Measurements from ENCODE around the gene PRRG4. TPM values are rescaled to one million over a fixed set of nuclear protein-coding genes. Genes with fewer than 3 reads are reported as not detected.
"Not testable (repeated sequence)": the region's sequence is repeated elsewhere in the genome, so short reads cannot be mapped to it uniquely, and the experiment has no call there.

The PRRG4 gene
- polyA plus RNA-seq, 3 donors: 0.54 to 2.0 (median 1.8) TPM

GRCh38 chr11:32827276-32827675 lies 2.5 kb upstream of the PRRG4 start:
- WGBS, 3 donors: 80 to 84% (median 83%) methylated on average over 1 of the region's 1 CpG
- H3K27ac ChIP-seq (ENCODE audit: low read depth, low read length): no peak overlapping the region

GRCh38 chr11:32829157-32829679 lies 509 bp upstream of the PRRG4 start:
- no peak overlapping the region for H3K27ac ChIP-seq (ENCODE audit: low read depth, low read length)
- WGBS, 3 donors: 5 to 9% (median 6%) methylated on average over 12 of the region's 12 CpGs

- no peak overlapping the region for H3K27ac ChIP-seq (ENCODE audit: low read depth, low read length)
- 9 to 20% (median 18%) methylated on average over 6 of the region's 6 CpGs for WGBS, 3 donors
Observed at GRCh38 chr11:32830413-32830738, 649 bp downstream of the PRRG4 start.

GRCh38 chr11:32830796-32831195 lies 1.1 kb downstream of the PRRG4 start:
- 56 to 76% (median 73%) methylated on average over 9 of the region's 9 CpGs for whole genome bisulfite sequencing, 3 donors
- H3K27ac ChIP-seq (ENCODE audit: low read depth, low read length): no peak overlapping the region

GRCh38 chr11:32831221-32831620 lies 1.5 kb downstream of the PRRG4 start:
- no peak overlapping the region for H3K27ac ChIP-seq (ENCODE audit: low read depth, low read length)
- WGBS, 3 donors: 65 to 80% (median 77%) methylated on average over 3 of the region's 3 CpGs

- WGBS, 3 donors: 68 to 95% (median 77%) methylated on average over 1 of the region's 1 CpG
- H3K27ac ChIP-seq (ENCODE audit: low read depth, low read length): no peak overlapping the region
Observed at GRCh38 chr11:32833921-32834320, 4.2 kb downstream of the PRRG4 start.

- WGBS, 3 donors: 92 to 95% (median 95%) methylated on average over 2 of the region's 2 CpGs
- H3K27ac ChIP-seq (ENCODE audit: low read depth, low read length): no peak overlapping the region
Observed at GRCh38 chr11:32836946-32837345, 7.2 kb downstream of the PRRG4 start.

GRCh38 chr11:32838505-32839274 lies 9.0 kb downstream of the PRRG4 start:
- no peak overlapping the region for H3K27ac ChIP-seq (ENCODE audit: low read depth, low read length)
- 67 to 75% (median 71%) methylated on average over 2 of the region's 2 CpGs for WGBS, 3 donors

- 86 to 95% (median 94%) methylated on average over 2 of the region's 2 CpGs for WGBS, 3 donors
- no peak overlapping the region for H3K27ac ChIP-seq (ENCODE audit: low read depth, low read length)
Observed at GRCh38 chr11:32839308-32839707, 9.6 kb downstream of the PRRG4 start.

- WGBS, 3 donors: 74 to 97% (median 79%) methylated on average over 2 of the region's 2 CpGs
- no peak overlapping the region for H3K27ac ChIP-seq (ENCODE audit: low read depth, low read length)
Observed at GRCh38 chr11:32840587-32840986, 10.9 kb downstream of the PRRG4 start.

GRCh38 chr11:32843544-32843943 lies 13.8 kb downstream of the PRRG4 start:
- WGBS, 3 donors: 50 to 73% (median 55%) methylated on average over 3 of the region's 3 CpGs
- no peak overlapping the region for H3K27ac ChIP-seq (ENCODE audit: low read depth, low read length)

GRCh38 chr11:32847511-32847910 lies 17.8 kb downstream of the PRRG4 start:
- whole genome bisulfite sequencing, 3 donors: 78 to 90% (median 79%) methylated on average over 2 of the region's 2 CpGs
- no peak overlapping the region for H3K27ac ChIP-seq (ENCODE audit: low read depth, low read length)

GRCh38 chr11:32849761-32850160 lies 20.0 kb downstream of the PRRG4 start:
- WGBS, 3 donors: 54 to 93% (median 61%) methylated on average over 1 of the region's 1 CpG
- no peak overlapping the region for H3K27ac ChIP-seq (ENCODE audit: low read depth, low read length)

GRCh38 chr11:32851251-32851650 lies 21.5 kb downstream of the PRRG4 start:
- no peak overlapping the region for H3K27ac ChIP-seq (ENCODE audit: low read depth, low read length)
- 87 to 95% (median 93%) methylated on average over 1 of the region's 1 CpG for WGBS, 3 donors

- 63 to 73% (median 65%) methylated on average over 4 of the region's 4 CpGs for WGBS, 3 donors
- H3K27ac ChIP-seq (ENCODE audit: low read depth, low read length): no peak overlapping the region
Observed at GRCh38 chr11:32852207-32852606, 22.5 kb downstream of the PRRG4 start.

GRCh38 chr11:32855601-32856000 lies 25.9 kb downstream of the PRRG4 start:
- WGBS, 3 donors: 69 to 74% (median 71%) methylated on average over 2 of the region's 2 CpGs
- no peak overlapping the region for H3K27ac ChIP-seq (ENCODE audit: low read depth, low read length)

- WGBS, 3 donors: 70 to 89% (median 86%) methylated on average over 1 of the region's 1 CpG
- H3K27ac ChIP-seq (ENCODE audit: low read depth, low read length): no peak overlapping the region
Observed at GRCh38 chr11:32858731-32859130, 29.0 kb downstream of the PRRG4 start.

GRCh38 chr11:32861850-32862577 lies 32.3 kb downstream of the PRRG4 start:
- 68 to 83% (median 81%) methylated on average over 3 of the region's 3 CpGs for WGBS, 3 donors

GRCh38 chr11:32864555-32864954 lies 34.8 kb downstream of the PRRG4 start:
- H3K27ac ChIP-seq (ENCODE audit: low read depth, low read length): no peak overlapping the region

More at GRCh38 chr11:32861850-32862577, 32.3 kb downstream of the PRRG4 start:
- H3K27ac ChIP-seq (ENCODE audit: low read depth, low read length): no peak overlapping the region

- WGBS, 3 donors: 69 to 81% (median 69%) methylated on average over 4 of the region's 4 CpGs
- H3K27ac ChIP-seq (ENCODE audit: low read depth, low read length): not testable (repeated sequence)
Observed at GRCh38 chr11:32868752-32869151, 39.0 kb downstream of the PRRG4 start.

All from adipose tissue (tissue), 3 donors.